ENCODE results near the gene PSKH1.

Gene PSKH1

GRCh38 chr16:67871256-67871655, 21.8 kb upstream of the PSKH1 start:
- ChIA-PET POLR2A (interaction anchor here (0.5 kb wide), 1 partner anchor 35 kb away, joined by 3 read pairs; no protein-coding TSS in a partner anchor), CTCF (interaction anchor here (1.1 to 1.8 kb wide), 6 partner anchors 9 to 91 kb away, joined by 3 to 12 read pairs (median 6); partner anchors contain the start of gene NRN1L)
- no peak for TF ChIP-seq CTCF (IDR thresholded peaks at IDR 0.05; ENCODE audit: control extremely low read depth, extremely low read depth, low read depth, missing control alignments)
- no peak for DNase-seq (ENCODE audit: extremely low spot score)

DNA sequence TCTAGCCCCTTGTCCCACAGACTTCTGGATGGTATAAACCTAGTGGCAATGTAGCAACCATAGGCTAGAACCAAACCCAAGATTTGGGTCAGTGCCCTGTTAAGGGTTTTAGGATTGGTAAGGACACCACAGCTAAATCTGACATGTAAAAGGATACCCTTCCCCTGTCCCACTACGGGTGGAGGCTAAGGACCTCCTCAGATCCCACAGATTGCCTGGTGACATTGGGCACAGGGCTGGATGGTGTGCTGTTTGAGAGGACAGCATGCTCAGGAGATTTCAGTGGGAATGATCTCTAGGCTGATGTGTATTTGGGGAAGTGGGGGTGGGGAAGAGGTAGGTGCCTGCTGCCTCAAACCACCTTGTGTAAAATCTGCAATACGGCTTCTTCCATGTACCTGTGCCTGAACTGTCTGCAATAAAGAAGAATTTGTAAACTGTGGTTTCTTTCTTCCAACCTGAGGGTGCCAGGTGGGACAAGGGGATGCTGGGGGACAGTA, 20.9 kb upstream of the PSKH1 start:
- no peak for DNase-seq (ENCODE audit: extremely low spot score)
- ChIA-PET POLR2A (no interaction called here), CTCF (interaction anchor here (1.1 to 1.8 kb wide), 6 partner anchors 10 to 92 kb away, joined by 3 to 12 read pairs (median 6); partner anchors contain the start of gene NRN1L)
- TF ChIP-seq CTCF (IDR thresholded peaks at IDR 0.05; ENCODE audit: control extremely low read depth, extremely low read depth, low read depth, missing control alignments), result no peak

DNA sequence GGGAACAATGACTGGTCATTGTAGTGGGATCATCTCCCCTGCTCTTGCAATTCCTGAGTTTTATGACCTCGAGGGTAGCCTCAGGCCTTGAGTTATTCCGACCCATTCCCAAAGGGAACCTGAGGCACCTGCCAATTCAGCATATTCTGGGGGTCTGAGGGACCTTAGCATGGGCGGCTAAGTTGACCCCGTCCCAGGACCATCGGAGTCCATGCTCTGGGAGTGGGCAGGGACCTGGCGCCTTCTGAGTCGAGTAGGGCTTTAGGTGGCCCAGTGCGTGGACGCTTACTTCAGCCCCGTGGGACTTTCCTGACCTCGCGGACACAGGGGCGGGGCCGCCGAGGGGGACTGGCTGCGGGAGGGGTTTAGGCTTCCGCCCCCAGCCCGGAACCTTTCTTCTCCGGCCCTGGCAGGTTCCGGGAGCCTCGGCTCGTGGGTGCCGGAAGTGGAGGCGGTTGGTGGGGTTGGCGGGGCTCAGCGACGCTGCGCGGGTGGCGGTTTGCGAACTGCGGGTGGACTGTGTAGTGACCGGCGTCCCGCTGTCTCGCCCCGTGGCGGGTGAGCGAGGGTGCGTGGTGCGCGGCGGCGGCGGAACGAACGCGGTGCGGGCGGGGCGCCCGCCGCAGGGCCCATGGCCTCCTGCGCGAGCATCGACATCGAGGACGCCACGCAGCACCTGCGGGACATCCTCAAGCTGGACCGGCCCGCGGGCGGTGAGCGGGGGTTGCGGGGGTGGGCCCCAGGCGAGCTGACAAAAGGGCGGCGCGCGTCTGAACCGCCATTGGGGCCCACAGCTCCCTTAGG, 20.2 kb upstream of the PSKH1 start, which contains the start of gene EDC4:
EDC4 (plus strand) TSS at position 422 of the 804 bp plus-strand sequence; CDS start at position 632, 210 bp downstream.
- CTCF ChIA-PET, result interaction anchor here (0.9 to 3.9 kb wide), 7 partner anchors 10 to 357 kb away, joined by 3 to 29 read pairs (median 5); partner anchors contain the start of gene NRN1L
- TF ChIP-seq CTCF (IDR thresholded peaks at IDR 0.05; ENCODE audit: control extremely low read depth, extremely low read depth, low read depth, missing control alignments), result no peak
- POLR2A ChIA-PET, result interaction anchor here (0.6 to 0.7 kb wide), 2 partner anchors 18 to 20 kb away, joined by 3 read pairs; partner anchors contain the start of gene PSKH1
- DNase-seq (ENCODE audit: extremely low spot score), result peak; percentile 96

DNA sequence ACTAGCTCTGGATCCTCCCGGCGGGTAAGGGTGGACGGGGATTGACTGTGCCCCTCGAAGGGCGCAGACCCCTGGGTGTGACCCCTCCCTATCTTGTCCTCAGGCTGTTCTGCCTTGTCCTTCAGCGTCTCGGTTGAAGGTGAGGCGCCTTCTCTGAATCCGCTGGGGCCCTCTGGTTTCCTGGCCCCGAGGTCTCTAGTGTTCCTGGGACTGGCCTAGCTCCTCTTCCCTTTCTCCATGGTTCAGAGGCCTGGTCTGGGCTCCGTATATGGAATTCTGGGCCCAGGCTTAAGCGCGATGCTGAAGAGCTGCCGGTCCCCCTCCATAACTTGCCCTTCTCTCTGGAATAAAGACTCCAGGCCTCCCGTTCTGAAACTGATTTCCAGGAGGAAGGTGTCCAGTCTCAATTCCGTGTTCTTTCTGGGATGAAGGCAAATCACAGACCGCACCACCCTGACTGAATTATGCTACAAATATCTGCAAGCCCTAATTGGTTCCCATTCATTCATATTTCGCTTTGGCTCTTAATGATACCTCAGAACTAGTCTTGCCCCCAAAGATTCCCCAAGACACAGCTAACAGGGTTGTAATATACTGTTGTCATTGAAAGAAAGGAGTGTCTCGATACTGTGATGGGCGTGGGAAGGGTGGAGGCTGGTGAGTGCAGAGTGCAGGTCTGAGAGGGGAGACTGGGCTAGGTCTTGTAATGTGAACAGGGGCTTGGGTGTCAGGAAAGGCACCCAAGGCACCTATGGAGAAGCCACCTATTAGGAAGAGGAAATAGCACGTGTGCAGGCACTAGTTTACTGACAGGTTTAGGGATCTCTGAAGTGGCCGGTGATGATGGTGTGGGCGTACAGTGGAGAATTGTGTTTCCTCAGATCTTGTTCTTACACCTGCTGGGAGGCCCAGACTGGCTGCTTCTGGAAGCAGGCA, 19.4 kb upstream of the PSKH1 start:
- CTCF ChIA-PET, result interaction anchor here (0.9 to 3.9 kb wide), 7 partner anchors 9 to 356 kb away, joined by 3 to 29 read pairs (median 3); partner anchors contain the start of gene NRN1L

DNA sequence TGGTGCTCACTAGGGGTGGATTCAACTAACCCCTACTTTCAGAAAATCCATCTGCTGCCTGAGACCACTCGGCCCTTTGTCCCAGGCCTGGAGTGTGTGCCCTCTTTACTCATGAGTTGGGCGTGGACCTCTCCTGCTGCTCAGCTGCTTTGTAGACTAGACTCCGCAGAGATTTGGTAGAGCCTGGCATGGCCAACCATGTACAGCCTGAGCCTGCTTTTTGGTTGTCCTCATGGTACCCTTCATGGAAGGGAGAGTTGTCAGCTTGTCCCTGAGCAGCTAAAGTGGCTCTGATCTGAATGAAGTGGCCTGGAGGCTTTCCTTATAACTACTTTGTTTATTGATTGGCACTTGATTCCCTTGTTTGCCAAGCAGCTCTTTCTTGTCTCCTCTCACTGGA, 18.7 kb upstream of the PSKH1 start:
- no peak for TF ChIP-seq CTCF (IDR thresholded peaks at IDR 0.05; ENCODE audit: control extremely low read depth, extremely low read depth, low read depth, missing control alignments)
- ChIA-PET POLR2A (interaction anchor here (0.6 kb wide), 1 partner anchor 19 kb away, joined by 4 read pairs; the partner anchor contains the start of gene PSKH1), CTCF (interaction anchor here (1.5 to 3.9 kb wide), 4 partner anchors 9 to 353 kb away, joined by 3 to 29 read pairs (median 14); partner anchors contain the start of gene NRN1L)
- no peak for DNase-seq (ENCODE audit: extremely low spot score)

More for the DNA sequence above, 19.4 kb upstream of the PSKH1 start:
- no peak for TF ChIP-seq CTCF (IDR thresholded peaks at IDR 0.05; ENCODE audit: control extremely low read depth, extremely low read depth, low read depth, missing control alignments)
- no peak for DNase-seq (ENCODE audit: extremely low spot score)
- POLR2A ChIA-PET, result interaction anchor here (0.6 to 0.7 kb wide), 2 partner anchors 17 to 19 kb away, joined by 3 read pairs; partner anchors contain the start of gene PSKH1

All from GM10248 (cell line).